ENCODE results near the gene CLTA.

DNA sequence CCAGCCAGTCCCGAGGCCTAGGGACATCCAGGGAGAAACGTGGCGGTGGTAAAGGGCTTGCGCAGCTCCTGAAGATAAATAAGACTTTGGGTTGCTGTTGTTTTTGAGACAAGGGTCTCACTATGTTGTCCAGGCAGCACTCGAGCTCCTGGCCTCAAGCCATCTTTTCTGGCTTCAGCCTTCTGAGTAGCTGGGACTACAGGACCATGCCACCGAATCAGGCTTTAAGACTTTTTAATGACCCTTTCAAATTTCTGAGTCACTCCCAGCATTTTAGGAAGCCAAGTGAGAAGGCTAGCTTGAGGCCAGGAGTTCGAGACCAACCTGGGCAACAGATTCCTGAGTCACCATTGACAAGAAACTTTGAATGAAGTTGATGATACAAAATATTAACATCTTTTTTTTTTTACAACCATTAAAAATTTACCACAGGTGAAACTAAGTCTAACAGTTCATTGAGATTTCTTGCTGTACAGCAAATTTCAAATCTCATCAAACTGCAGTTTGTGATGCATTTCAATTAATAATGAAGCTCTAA, 68.3 kb downstream of the CLTA start:
- TF ChIP-seq, protein P1, sequence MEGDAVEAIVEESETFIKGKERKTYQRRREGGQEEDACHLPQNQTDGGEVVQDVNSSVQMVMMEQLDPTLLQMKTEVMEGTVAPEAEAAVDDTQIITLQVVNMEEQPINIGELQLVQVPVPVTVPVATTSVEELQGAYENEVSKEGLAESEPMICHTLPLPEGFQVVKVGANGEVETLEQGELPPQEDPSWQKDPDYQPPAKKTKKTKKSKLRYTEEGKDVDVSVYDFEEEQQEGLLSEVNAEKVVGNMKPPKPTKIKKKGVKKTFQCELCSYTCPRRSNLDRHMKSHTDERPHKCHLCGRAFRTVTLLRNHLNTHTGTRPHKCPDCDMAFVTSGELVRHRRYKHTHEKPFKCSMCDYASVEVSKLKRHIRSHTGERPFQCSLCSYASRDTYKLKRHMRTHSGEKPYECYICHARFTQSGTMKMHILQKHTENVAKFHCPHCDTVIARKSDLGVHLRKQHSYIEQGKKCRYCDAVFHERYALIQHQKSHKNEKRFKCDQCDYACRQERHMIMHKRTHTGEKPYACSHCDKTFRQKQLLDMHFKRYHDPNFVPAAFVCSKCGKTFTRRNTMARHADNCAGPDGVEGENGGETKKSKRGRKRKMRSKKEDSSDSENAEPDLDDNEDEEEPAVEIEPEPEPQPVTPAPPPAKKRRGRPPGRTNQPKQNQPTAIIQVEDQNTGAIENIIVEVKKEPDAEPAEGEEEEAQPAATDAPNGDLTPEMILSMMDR (IDR thresholded peaks at IDR 0.05), result no peak
- no peak for TF ChIP-seq POLR2A (IDR thresholded peaks at IDR 0.05)

Measured in breast epithelium (tissue), 3 donors.